Measurements from ENCODE around the gene SETD3.

- peak; percentile 90 for TF ChIP-seq CTCF (IDR thresholded peaks at IDR 0.05; ENCODE audit: poor library complexity, severe bottlenecking)
- no peak for TF ChIP-seq EZH2 (IDR thresholded peaks at IDR 0.05; ENCODE audit: borderline replicate concordance, insufficient read depth, low read length, poor library complexity, severe bottlenecking)
- TF ChIP-seq POLR2AphosphoS5 (IDR thresholded peaks at IDR 0.05): no peak
- TF ChIP-seq MXI1 (conservative IDR thresholded peaks at IDR 0.05; ENCODE audit: poor library complexity, severe bottlenecking): no peak
Observed at GRCh38 chr14:99518441-99519346, 38.0 kb upstream of the SETD3 start.
